Measurements from ENCODE around the gene SLC2A13. TPM values are rescaled to one million over a fixed set of nuclear protein-coding genes. Genes with fewer than 3 reads are reported as not detected.

Gene SLC2A13
- total RNA-seq, 2 donors from 2014 or later, result 10.3 to 12.9 TPM

DNA sequence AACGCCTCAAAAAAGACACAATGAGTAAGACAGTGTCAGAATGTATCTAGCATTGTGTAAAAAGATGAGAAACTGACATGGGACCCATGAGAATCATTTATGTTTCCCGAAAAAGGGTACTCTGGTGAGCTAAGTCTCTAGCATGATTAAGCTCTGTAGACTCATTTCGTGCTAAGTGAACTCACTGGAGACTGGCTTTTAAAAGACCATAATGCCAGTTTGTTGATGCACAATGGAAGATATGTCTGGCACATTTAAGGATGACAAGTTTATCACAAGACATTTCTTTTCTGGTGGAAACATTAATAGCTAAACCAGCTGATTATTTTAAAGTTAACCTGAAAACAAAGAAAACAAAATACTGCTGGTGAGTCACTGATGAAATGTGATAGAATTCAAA, 233.5 kb downstream of the SLC2A13 start:
- Mint-ChIP-seq H3K4me1 (peaks cover 15% of the 10 kb centered on the region), H3K27me3 (ENCODE audit: insufficient read depth) (no peaks in the 10 kb centered on the region), H3K36me3 (ENCODE audit: low read depth) (peaks cover 2% of the 10 kb centered on the region), H3K9me3 (peaks cover 4% of the 10 kb centered on the region), H3K4me3 (no peak overlapping the region), H3K27ac (no peak overlapping the region)
- Histone ChIP-seq H3K27me3 (ENCODE audit: control insufficient read depth, insufficient read depth, low read length, poor library complexity, severe bottlenecking) (no peaks in the 10 kb centered on the region), H3K36me3 (ENCODE audit: control insufficient read depth, insufficient read depth, low read length) (no peaks in the 10 kb centered on the region), H3K4me1 (ENCODE audit: control insufficient read depth, insufficient read depth, low read length) (no peaks in the 10 kb centered on the region), H3K4me3 (ENCODE audit: low read length) (no peak overlapping the region), H3K9me3 (ENCODE audit: control insufficient read depth, low read length) (peaks cover 1% of the 10 kb centered on the region), H3K9ac (ENCODE audit: extremely low read depth, low read length, poor library complexity, severe bottlenecking) (no peak overlapping the region), H3K27ac (ENCODE audit: low read depth, low read length) (no peak overlapping the region)
- no peak for DNase-seq
- TF ChIP-seq, protein P1, sequence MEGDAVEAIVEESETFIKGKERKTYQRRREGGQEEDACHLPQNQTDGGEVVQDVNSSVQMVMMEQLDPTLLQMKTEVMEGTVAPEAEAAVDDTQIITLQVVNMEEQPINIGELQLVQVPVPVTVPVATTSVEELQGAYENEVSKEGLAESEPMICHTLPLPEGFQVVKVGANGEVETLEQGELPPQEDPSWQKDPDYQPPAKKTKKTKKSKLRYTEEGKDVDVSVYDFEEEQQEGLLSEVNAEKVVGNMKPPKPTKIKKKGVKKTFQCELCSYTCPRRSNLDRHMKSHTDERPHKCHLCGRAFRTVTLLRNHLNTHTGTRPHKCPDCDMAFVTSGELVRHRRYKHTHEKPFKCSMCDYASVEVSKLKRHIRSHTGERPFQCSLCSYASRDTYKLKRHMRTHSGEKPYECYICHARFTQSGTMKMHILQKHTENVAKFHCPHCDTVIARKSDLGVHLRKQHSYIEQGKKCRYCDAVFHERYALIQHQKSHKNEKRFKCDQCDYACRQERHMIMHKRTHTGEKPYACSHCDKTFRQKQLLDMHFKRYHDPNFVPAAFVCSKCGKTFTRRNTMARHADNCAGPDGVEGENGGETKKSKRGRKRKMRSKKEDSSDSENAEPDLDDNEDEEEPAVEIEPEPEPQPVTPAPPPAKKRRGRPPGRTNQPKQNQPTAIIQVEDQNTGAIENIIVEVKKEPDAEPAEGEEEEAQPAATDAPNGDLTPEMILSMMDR (conservative IDR thresholded peaks at IDR 0.05), result no peak
- 87 to 95% methylated on average over 3 of the region's 3 CpGs for WGBS, 2 experiments (ENCODE audit: insufficient coverage in 1 of 2, insufficient read length in 1 of 2)

GRCh38 chr12:39868328-39868725, 237.6 kb downstream of the SLC2A13 start:
- Mint-ChIP-seq H3K27me3 (ENCODE audit: insufficient read depth) (no peaks in the 10 kb centered on the region), H3K9me3 (no peaks in the 10 kb centered on the region), H3K27ac (no peak overlapping the region), H3K4me3 (no peak overlapping the region), H3K36me3 (ENCODE audit: low read depth) (peaks cover 6% of the 10 kb centered on the region), H3K4me1 (peaks cover 3% of the 10 kb centered on the region)
- TF ChIP-seq, protein P1 (conservative IDR thresholded peaks at IDR 0.05), result no peak
- 91 to 100% methylated on average over 1 of the region's 1 CpG for WGBS, 2 experiments (ENCODE audit: insufficient coverage in 1 of 2, insufficient read length in 1 of 2)
- H3K27ac ChIP-seq (ENCODE audit: low read depth, low read length), result no peak overlapping the region
- H3K36me3 ChIP-seq (ENCODE audit: control insufficient read depth, insufficient read depth, low read length), result no peaks in the 10 kb centered on the region
- no peak overlapping the region for H3K4me3 ChIP-seq (ENCODE audit: low read length)
- no peak for DNase-seq
- H3K27me3 ChIP-seq (ENCODE audit: control insufficient read depth, insufficient read depth, low read length, poor library complexity, severe bottlenecking), result no peaks in the 10 kb centered on the region
- no peaks in the 10 kb centered on the region for H3K4me1 ChIP-seq (ENCODE audit: control insufficient read depth, insufficient read depth, low read length)
- no peaks in the 10 kb centered on the region for H3K9me3 ChIP-seq (ENCODE audit: control insufficient read depth, low read length)
- H3K9ac ChIP-seq (ENCODE audit: extremely low read depth, low read length, poor library complexity, severe bottlenecking), result no peak overlapping the region

- no peak overlapping the region for H3K4me3 ChIP-seq (ENCODE audit: low read length)
- no peak overlapping the region for H3K27ac ChIP-seq (ENCODE audit: low read depth, low read length)
- no peaks in the 10 kb centered on the region for H3K36me3 ChIP-seq (ENCODE audit: control insufficient read depth, insufficient read depth, low read length)
- H3K27me3 ChIP-seq (ENCODE audit: control insufficient read depth, insufficient read depth, low read length, poor library complexity, severe bottlenecking), result no peaks in the 10 kb centered on the region
- no peak for DNase-seq
- peaks cover 6% of the 10 kb centered on the region for H3K36me3 Mint-ChIP-seq (ENCODE audit: low read depth)
- no CpG with 5 or more reads among the region's 1 CpG for WGBS, 2 experiments (ENCODE audit: insufficient coverage in 1 of 2, insufficient read length in 1 of 2)
- H3K9ac ChIP-seq (ENCODE audit: extremely low read depth, low read length, poor library complexity, severe bottlenecking), result no peak overlapping the region
- TF ChIP-seq, protein P1 (conservative IDR thresholded peaks at IDR 0.05), result no peak
- H3K4me1 Mint-ChIP-seq, result peaks cover 3% of the 10 kb centered on the region
- H3K4me3 Mint-ChIP-seq, result no peak overlapping the region
- H3K9me3 Mint-ChIP-seq, result no peaks in the 10 kb centered on the region
- H3K4me1 ChIP-seq (ENCODE audit: control insufficient read depth, insufficient read depth, low read length), result no peaks in the 10 kb centered on the region
- H3K27ac Mint-ChIP-seq, result no peak overlapping the region
- no peaks in the 10 kb centered on the region for H3K27me3 Mint-ChIP-seq (ENCODE audit: insufficient read depth)
- H3K9me3 ChIP-seq (ENCODE audit: control insufficient read depth, low read length), result no peaks in the 10 kb centered on the region
Observed at GRCh38 chr12:39867631-39868327, 238.1 kb downstream of the SLC2A13 start.
